WERI-Rb-1 (cell line): ENCODE results near the gene JAG1.

Source experiments
- DNase-seq: peaks from one replicate; pipeline ENCODE4 v3.0.0-alpha.2; 2020
- H3K27ac ChIP-seq: fragments of 250-450 bp; sonication (Bioruptor Pico); 2 replicates; pipeline ENCODE4 v1.5.1; 2020; ENCODE audit warnings: mild to moderate bottlenecking, moderate library complexity
- H3K27me3 ChIP-seq: fragments of 250-450 bp; sonication (Bioruptor Pico); 2 replicates; pipeline ENCODE4 v1.5.1; 2021; ENCODE audit warnings: mild to moderate bottlenecking, low read depth, moderate library complexity; ENCODE audit not compliant: insufficient read depth, severe bottlenecking
- H3K36me3 ChIP-seq: fragments of 250-450 bp; sonication (Bioruptor Pico); 2 replicates; pipeline ENCODE4 v1.5.1; 2020; ENCODE audit warnings: mild to moderate bottlenecking, moderate library complexity
- H3K4me3 ChIP-seq: 2 replicates; pipeline ENCODE4 v1.5.1; 2011; ENCODE audit warnings: low read depth, mild to moderate bottlenecking, control low read depth, low read length
- H3K9me3 ChIP-seq: fragments of 250-450 bp; sonication (Bioruptor Pico); 2 replicates; pipeline ENCODE4 v1.5.1; 2021; ENCODE audit warnings: mild to moderate bottlenecking, moderate library complexity; ENCODE audit not compliant: severe bottlenecking
- CTCF ChIP-seq: IDR thresholded peaks from 2 replicates; pipeline ENCODE4 v1.5.1; 2011; ENCODE audit warnings: low read depth, mild to moderate bottlenecking, control low read depth, inconsistent platforms, low read length

Gene JAG1

GRCh38 chr20:10657453-10657852, 16.3 kb downstream of the JAG1 start:
- TF ChIP-seq CTCF, result no peak
- Histone ChIP-seq H3K27ac (no peak overlapping the region), H3K27me3 (no peaks in the 10 kb centered on the region), H3K9me3 (no peaks in the 10 kb centered on the region), H3K4me3 (no peak overlapping the region), H3K36me3 (no peaks in the 10 kb centered on the region)
- DNase-seq, result no peak

- H3K4me3 ChIP-seq, result no peak overlapping the region
- H3K9me3 ChIP-seq, result no peaks in the 10 kb centered on the region
- no peaks in the 10 kb centered on the region for H3K36me3 ChIP-seq
- H3K27me3 ChIP-seq, result no peaks in the 10 kb centered on the region
- no peak for DNase-seq
- no peak for TF ChIP-seq CTCF
- no peak overlapping the region for H3K27ac ChIP-seq
These were observed 17.8 kb downstream of the JAG1 start for GRCh38 chr20:10655720-10656669.

- no peaks in the 10 kb centered on the region for H3K36me3 ChIP-seq
- no peaks in the 10 kb centered on the region for H3K9me3 ChIP-seq
- H3K4me3 ChIP-seq, result no peak overlapping the region
- no peak for TF ChIP-seq CTCF
- H3K27me3 ChIP-seq, result no peaks in the 10 kb centered on the region
- H3K27ac ChIP-seq, result no peak overlapping the region
- no peak for DNase-seq
These were observed 19.2 kb downstream of the JAG1 start for GRCh38 chr20:10654630-10655029.

- no peak overlapping the region for H3K27ac ChIP-seq
- H3K27me3 ChIP-seq, result no peaks in the 10 kb centered on the region
- H3K36me3 ChIP-seq, result no peaks in the 10 kb centered on the region
- no peak for DNase-seq
- no peak for TF ChIP-seq CTCF
- no peak overlapping the region for H3K4me3 ChIP-seq
- H3K9me3 ChIP-seq, result no peaks in the 10 kb centered on the region
These were observed 19.6 kb downstream of the JAG1 start for GRCh38 chr20:10654250-10654610.

GRCh38 chr20:10653599-10654249, 20.1 kb downstream of the JAG1 start:
- peak; percentile 73 for DNase-seq
- Histone ChIP-seq H3K4me3 (peak overlapping the region; percentile 16), H3K9me3 (no peaks in the 10 kb centered on the region), H3K36me3 (no peaks in the 10 kb centered on the region), H3K27ac (no peak overlapping the region), H3K27me3 (no peaks in the 10 kb centered on the region)
- no peak for TF ChIP-seq CTCF
